Endothelial cell of umbilical vein (primary cell): Measurements from ENCODE around the gene GRM4.

ENCODE experiments used
- EZH2 ChIP-seq: IDR thresholded peaks from 2 replicates; pipeline ENCODE4 v1.6.1; 2012; ENCODE audit warnings: borderline replicate concordance, low read depth, mild to moderate bottlenecking, moderate library complexity, low read length, inconsistent platforms; ENCODE audit not compliant: severe bottlenecking
- FOS ChIP-seq: IDR thresholded peaks from 2 replicates; pipeline ENCODE4 v1.6.1; 2011; ENCODE audit warnings: mild to moderate bottlenecking, low read length, moderate library complexity, borderline replicate concordance; ENCODE audit not compliant: insufficient read depth
- POLR2AphosphoS5 ChIP-seq: IDR thresholded peaks from 2 replicates; pipeline ENCODE4 v1.6.1; 2012; ENCODE audit warnings: low read depth, mild to moderate bottlenecking, control low read depth, low read length, moderate library complexity; ENCODE audit not compliant: insufficient read depth
- TF ChIP-seq, protein P1 (sequence below), 2 donors: IDR thresholded peaks; 1 replicate in 1 of 2; 2 replicates in 1 of 2; pipeline ENCODE4 v1.5.1; 2011; ENCODE audit warnings: low read length in 2 of 2, mild to moderate bottlenecking in 2 of 2, moderate library complexity in 2 of 2, control low read depth in 1 of 2, inconsistent platforms in 1 of 2, low read depth in 1 of 2; ENCODE audit not compliant: insufficient read depth in 1 of 2; ENCODE audit errors: extremely low read depth in 1 of 2

DNA sequence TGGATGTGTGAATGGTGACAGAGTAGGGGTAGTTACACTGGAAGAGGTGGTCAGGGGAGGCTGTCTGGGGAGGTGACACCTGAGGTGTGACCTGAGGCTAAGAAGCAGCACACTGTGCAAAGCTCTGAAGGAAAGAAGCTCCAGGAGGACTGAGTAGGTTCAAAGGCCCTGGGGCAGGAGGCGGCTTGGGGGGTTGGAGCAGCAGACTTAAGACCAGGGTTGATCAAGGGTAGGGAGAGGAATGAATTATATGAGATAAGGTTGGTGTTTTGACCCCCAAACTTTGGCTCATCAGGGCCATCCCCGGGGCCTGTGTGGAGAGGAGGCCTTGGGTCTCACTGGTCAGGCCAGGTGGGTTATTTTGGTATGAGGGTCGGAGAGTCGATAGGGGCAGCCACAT lies 166.1 kb downstream of the GRM4 start:
- TF ChIP-seq, protein P1, sequence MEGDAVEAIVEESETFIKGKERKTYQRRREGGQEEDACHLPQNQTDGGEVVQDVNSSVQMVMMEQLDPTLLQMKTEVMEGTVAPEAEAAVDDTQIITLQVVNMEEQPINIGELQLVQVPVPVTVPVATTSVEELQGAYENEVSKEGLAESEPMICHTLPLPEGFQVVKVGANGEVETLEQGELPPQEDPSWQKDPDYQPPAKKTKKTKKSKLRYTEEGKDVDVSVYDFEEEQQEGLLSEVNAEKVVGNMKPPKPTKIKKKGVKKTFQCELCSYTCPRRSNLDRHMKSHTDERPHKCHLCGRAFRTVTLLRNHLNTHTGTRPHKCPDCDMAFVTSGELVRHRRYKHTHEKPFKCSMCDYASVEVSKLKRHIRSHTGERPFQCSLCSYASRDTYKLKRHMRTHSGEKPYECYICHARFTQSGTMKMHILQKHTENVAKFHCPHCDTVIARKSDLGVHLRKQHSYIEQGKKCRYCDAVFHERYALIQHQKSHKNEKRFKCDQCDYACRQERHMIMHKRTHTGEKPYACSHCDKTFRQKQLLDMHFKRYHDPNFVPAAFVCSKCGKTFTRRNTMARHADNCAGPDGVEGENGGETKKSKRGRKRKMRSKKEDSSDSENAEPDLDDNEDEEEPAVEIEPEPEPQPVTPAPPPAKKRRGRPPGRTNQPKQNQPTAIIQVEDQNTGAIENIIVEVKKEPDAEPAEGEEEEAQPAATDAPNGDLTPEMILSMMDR (IDR thresholded peaks at IDR 0.05; ENCODE audit: extremely low read depth in 1 of 2, insufficient read depth in 1 of 2, low read depth in 1 of 2, low read length in 2 of 2), result no peak
- TF ChIP-seq POLR2AphosphoS5 (no peak), FOS (no peak), EZH2 (no peak)
